ENCODE measurements around the gene LCAT.
A peak's percentile ranks its signal among the peaks of the same experiment; 100 is the strongest.
"Not testable (repeated sequence)": the region's sequence is repeated elsewhere in the genome, so short reads cannot be mapped to it uniquely, and the experiment has no call there.

LCAT gene

GRCh38 chr16:67946966-67947558 lies 3.1 kb upstream of the LCAT start:
- no peak for DNase-seq

GRCh38 chr16:67946128-67946569 lies 2.2 kb upstream of the LCAT start:
- DNase-seq: no peak

- no peak for DNase-seq
Observed at GRCh38 chr16:67945392-67945933, 1.5 kb upstream of the LCAT start.

- DNase-seq: no peak
Observed at GRCh38 chr16:67944690-67945391, 921 bp upstream of the LCAT start.

- no peak for DNase-seq
Observed at GRCh38 chr16:67943256-67943618, 683 bp downstream of the LCAT start.

GRCh38 chr16:67942510-67943255 lies 1.2 kb downstream of the LCAT start:
- no peak for DNase-seq

GRCh38 chr16:67942200-67942509 lies 1.8 kb downstream of the LCAT start:
- peak in 1 of 2 experiments; percentile 25 for DNase-seq

- no peak for DNase-seq
Observed at GRCh38 chr16:67941469-67942199, 2.3 kb downstream of the LCAT start.

- no peak for DNase-seq
Observed at GRCh38 chr16:67940446-67941089, 3.4 kb downstream of the LCAT start.

GRCh38 chr16:67939507-67940445 lies 4.1 kb downstream of the LCAT start:
- DNase-seq: no peak

GRCh38 chr16:67937713-67938112 lies 6.2 kb downstream of the LCAT start:
- not testable (repeated sequence) for DNase-seq

- DNase-seq: peak in 1 of 2 experiments; percentile 57
Observed at GRCh38 chr16:67936880-67937605, 6.9 kb downstream of the LCAT start.

- DNase-seq: peak in 1 of 2 experiments; percentile 42
Observed at GRCh38 chr16:67936124-67936879, 7.6 kb downstream of the LCAT start, which contains the start of gene PSMB10. TSS of gene PSMB10 (minus strand) at chr16:67936850. CDS start at chr16:67936749, 101 bp downstream.

- peak; percentile 88 to 96 for DNase-seq
Observed at GRCh38 chr16:67935402-67936123, 8.4 kb downstream of the LCAT start.

- no peak for DNase-seq
Observed at GRCh38 chr16:67935101-67935401, 8.9 kb downstream of the LCAT start.

- DNase-seq: no peak
Observed at GRCh38 chr16:67934306-67935100, 9.4 kb downstream of the LCAT start.

- DNase-seq: no peak
Observed at GRCh38 chr16:67933805-67934204, 10.1 kb downstream of the LCAT start.

- DNase-seq: no peak
Observed at GRCh38 chr16:67932462-67932840, 11.5 kb downstream of the LCAT start.
